CD8-positive, alpha-beta memory T cell (primary cell): ENCODE measurements around the gene CADM2. TPM values are rescaled to one million over a fixed set of nuclear protein-coding genes. Genes with fewer than 3 reads are reported as not detected.

ENCODE experiments used
- CTCF ChIA-PET: fragments of 350-600 bp; sonication (Branson Sonifier 250); formaldehyde crosslinking; loops from one replicate; lab custom pipeline; 2021; ENCODE audit warnings: antibody characterized with exemption; lab: Charles Lee
- POLR2A ChIA-PET: fragments of 350-600 bp; sonication (Branson Sonifier 250); formaldehyde crosslinking; loops from one replicate; lab custom pipeline; 2021; ENCODE audit warnings: antibody characterized with exemption; lab: Charles Lee
- DNase-seq, 5 donors: peaks; one replicate each; pipeline versions ENCODE4 v3.0.0 to v3.0.0-alpha.2; 2020 to 2022; ENCODE audit warnings: mixed read lengths in 1 of 5
- H3K27ac ChIP-seq: one replicate; pipeline ENCODE4 v1.7.0; 2013; ENCODE audit warnings: low read depth, mild to moderate bottlenecking, low read length, moderate library complexity
- H3K27me3 ChIP-seq: 2 replicates; pipeline ENCODE4 v1.7.0; 2013; ENCODE audit warnings: low read length, mild to moderate bottlenecking; ENCODE audit not compliant: insufficient read depth, poor library complexity, severe bottlenecking
- H3K36me3 ChIP-seq: 2 replicates; pipeline ENCODE4 v1.7.0; 2013; ENCODE audit warnings: mild to moderate bottlenecking, low read length, moderate library complexity; ENCODE audit not compliant: insufficient read depth
- H3K4me1 ChIP-seq: 2 replicates; pipeline ENCODE4 v1.7.0; 2013; ENCODE audit warnings: mild to moderate bottlenecking, low read length, moderate library complexity; ENCODE audit not compliant: insufficient read depth
- H3K4me3 ChIP-seq: 2 replicates; pipeline ENCODE4 v1.7.0; 2013; ENCODE audit warnings: mild to moderate bottlenecking, low read length
- H3K9me3 ChIP-seq: 2 replicates; pipeline ENCODE4 v1.7.0; 2013; ENCODE audit warnings: mild to moderate bottlenecking, low read length
- H3K27ac Mint-ChIP-seq, 8 donors: one replicate each; pipeline ENCODE4 v1.8.0; 2020 to 2021; ENCODE audit warnings: mixed read lengths in 8 of 8, mild to moderate bottlenecking in 6 of 8, inconsistent platforms in 3 of 8, moderate library complexity in 3 of 8
- H3K27me3 Mint-ChIP-seq, 2 donors: one replicate each; pipeline ENCODE4 v1.8.0; 2020 to 2021; ENCODE audit warnings: mixed read lengths in 2 of 2, mild to moderate bottlenecking in 1 of 2, moderate library complexity in 1 of 2
- H3K36me3 Mint-ChIP-seq, 3 donors: one replicate each; pipeline ENCODE4 v1.8.0; 2020 to 2021; ENCODE audit warnings: mixed read lengths in 3 of 3, inconsistent platforms in 1 of 3, mild to moderate bottlenecking in 1 of 3
- H3K4me1 Mint-ChIP-seq, 3 donors: one replicate each; pipeline ENCODE4 v1.8.0; 2020 to 2021; ENCODE audit warnings: mixed read lengths in 3 of 3, inconsistent platforms in 1 of 3, mild to moderate bottlenecking in 1 of 3
- H3K4me3 Mint-ChIP-seq, 7 donors: one replicate each; pipeline ENCODE4 v1.8.0; 2020 to 2021; ENCODE audit warnings: mixed read lengths in 7 of 7, mild to moderate bottlenecking in 6 of 7, moderate library complexity in 4 of 7, inconsistent platforms in 2 of 7
- H3K9me3 Mint-ChIP-seq, 5 donors: one replicate each; pipeline ENCODE4 v1.8.0; 2020 to 2022; ENCODE audit warnings: mixed read lengths in 5 of 5, mild to moderate bottlenecking in 3 of 5, moderate library complexity in 2 of 5, inconsistent platforms in 1 of 5
- polyA plus RNA-seq: library from polyadenylated mRNA; unstranded; fragments of 300-500 nt; fragmentation: Illumina TruSeq; gene quantifications from one replicate; pipeline ENCODE4 v1.2.3, GENCODE V29; 2021
- total RNA-seq, 2 experiments: library from RNA; stranded (reverse); gene quantifications; one replicate each; pipeline ENCODE4 v1.2.3, GENCODE V29; 2021

Gene CADM2
- total and polyA plus RNA-seq, 3 experiments from 2014 or later, result 0.22 to 0.27 TPM; not detected in 1

DNA sequence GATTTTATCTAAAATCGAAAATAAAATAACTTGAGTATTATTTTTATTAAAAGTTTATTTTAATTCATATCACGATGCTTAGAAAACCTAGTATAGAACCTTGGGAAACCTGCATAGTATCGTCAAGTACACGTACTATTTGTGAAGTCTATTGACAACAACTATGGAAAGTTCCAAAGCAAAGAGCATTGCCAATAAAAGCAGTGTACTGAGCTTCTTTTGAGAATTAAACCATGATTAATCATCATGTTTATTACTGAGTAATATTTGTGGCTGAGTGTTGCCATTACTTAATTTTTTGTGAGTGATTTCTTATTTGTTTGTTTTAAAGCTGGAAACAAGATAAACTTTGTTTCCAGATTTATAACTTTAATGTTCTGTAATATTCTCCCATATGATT is 674.1 kb downstream of the CADM2 start:
- Histone ChIP-seq H3K36me3 (no peaks in the 10 kb centered on the region), H3K27ac (no peak overlapping the region), H3K27me3 (no peaks in the 10 kb centered on the region), H3K4me1 (no peaks in the 10 kb centered on the region), H3K9me3 (no peaks in the 10 kb centered on the region), H3K4me3 (no peak overlapping the region)
- Mint-ChIP-seq H3K27ac (no peak overlapping the region), H3K4me3 (no peak overlapping the region), H3K4me1 (no peaks in the 10 kb centered on the region), H3K9me3 (peaks cover 4 to 21% (median 6%) of the 10 kb centered on the region in 5 donors), H3K27me3 (no peaks in the 10 kb centered on the region), H3K36me3 (peaks cover 0 to 2% (median 0%) of the 10 kb centered on the region in 3 donors)
- CTCF ChIA-PET, result no interaction called here
- no peak for DNase-seq
- POLR2A ChIA-PET, result no interaction called here

GRCh38 chr3:85652360-85652759 is 693.6 kb downstream of the CADM2 start:
- no peak for DNase-seq
- Mint-ChIP-seq H3K27ac (no peak overlapping the region), H3K9me3 (peaks cover 5 to 27% (median 9%) of the 10 kb centered on the region in 5 donors), H3K27me3 (no peaks in the 10 kb centered on the region), H3K36me3 (no peaks in the 10 kb centered on the region), H3K4me1 (no peaks in the 10 kb centered on the region), H3K4me3 (no peak overlapping the region)
- Histone ChIP-seq H3K27ac (no peak overlapping the region), H3K9me3 (no peaks in the 10 kb centered on the region), H3K36me3 (no peaks in the 10 kb centered on the region), H3K4me1 (no peaks in the 10 kb centered on the region), H3K4me3 (no peak overlapping the region), H3K27me3 (no peaks in the 10 kb centered on the region)
- POLR2A ChIA-PET, result no interaction called here
- CTCF ChIA-PET, result no interaction called here

GRCh38 chr3:85660451-85660850 is 701.7 kb downstream of the CADM2 start:
- H3K27me3 ChIP-seq, result no peaks in the 10 kb centered on the region
- ChIA-PET CTCF (interaction anchor here (1.5 kb wide), 1 partner anchor 13 kb away, joined by 5 read pairs; no protein-coding TSS in a partner anchor), POLR2A (no interaction called here)
- no peaks in the 10 kb centered on the region for H3K36me3 ChIP-seq
- no peaks in the 10 kb centered on the region for H3K36me3 Mint-ChIP-seq
- H3K27ac Mint-ChIP-seq, result no peak overlapping the region
- H3K4me3 Mint-ChIP-seq, result no peak overlapping the region
- H3K27ac ChIP-seq, result no peak overlapping the region
- DNase-seq, result no peak
- no peaks in the 10 kb centered on the region for H3K4me1 ChIP-seq
- H3K9me3 ChIP-seq, result no peaks in the 10 kb centered on the region
- no peak overlapping the region for H3K4me3 ChIP-seq
- H3K4me1 Mint-ChIP-seq, result no peaks in the 10 kb centered on the region
- peaks cover 0 to 24% (median 3%) of the 10 kb centered on the region in 5 donors for H3K9me3 Mint-ChIP-seq
- H3K27me3 Mint-ChIP-seq, result no peaks in the 10 kb centered on the region

GRCh38 chr3:85662462-85662861 is 703.7 kb downstream of the CADM2 start:
- H3K4me1 ChIP-seq, result no peaks in the 10 kb centered on the region
- Mint-ChIP-seq H3K4me3 (no peak overlapping the region), H3K27me3 (no peaks in the 10 kb centered on the region), H3K9me3 (peaks cover 2 to 18% (median 3%) of the 10 kb centered on the region in 5 donors), H3K4me1 (no peaks in the 10 kb centered on the region), H3K27ac (no peak overlapping the region), H3K36me3 (no peaks in the 10 kb centered on the region)
- H3K36me3 ChIP-seq, result no peaks in the 10 kb centered on the region
- no peaks in the 10 kb centered on the region for H3K9me3 ChIP-seq
- H3K4me3 ChIP-seq, result no peak overlapping the region
- H3K27ac ChIP-seq, result no peak overlapping the region
- ChIA-PET POLR2A (no interaction called here), CTCF (no interaction called here)
- no peak for DNase-seq
- no peaks in the 10 kb centered on the region for H3K27me3 ChIP-seq

- Histone ChIP-seq H3K36me3 (no peaks in the 10 kb centered on the region), H3K9me3 (no peaks in the 10 kb centered on the region), H3K27me3 (no peaks in the 10 kb centered on the region), H3K27ac (no peak overlapping the region), H3K4me3 (no peak overlapping the region), H3K4me1 (no peaks in the 10 kb centered on the region)
- no peak overlapping the region for H3K27ac Mint-ChIP-seq
- H3K27me3 Mint-ChIP-seq, result no peaks in the 10 kb centered on the region
- no peaks in the 10 kb centered on the region for H3K36me3 Mint-ChIP-seq
- no peaks in the 10 kb centered on the region for H3K4me1 Mint-ChIP-seq
- no peak overlapping the region for H3K4me3 Mint-ChIP-seq
- ChIA-PET CTCF (no interaction called here), POLR2A (no interaction called here)
- H3K9me3 Mint-ChIP-seq, result peaks cover 3 to 26% (median 13%) of the 10 kb centered on the region in 5 donors
- DNase-seq, result no peak
Measured at GRCh38 chr3:85667744-85668143, 709.0 kb downstream of the CADM2 start.

DNA sequence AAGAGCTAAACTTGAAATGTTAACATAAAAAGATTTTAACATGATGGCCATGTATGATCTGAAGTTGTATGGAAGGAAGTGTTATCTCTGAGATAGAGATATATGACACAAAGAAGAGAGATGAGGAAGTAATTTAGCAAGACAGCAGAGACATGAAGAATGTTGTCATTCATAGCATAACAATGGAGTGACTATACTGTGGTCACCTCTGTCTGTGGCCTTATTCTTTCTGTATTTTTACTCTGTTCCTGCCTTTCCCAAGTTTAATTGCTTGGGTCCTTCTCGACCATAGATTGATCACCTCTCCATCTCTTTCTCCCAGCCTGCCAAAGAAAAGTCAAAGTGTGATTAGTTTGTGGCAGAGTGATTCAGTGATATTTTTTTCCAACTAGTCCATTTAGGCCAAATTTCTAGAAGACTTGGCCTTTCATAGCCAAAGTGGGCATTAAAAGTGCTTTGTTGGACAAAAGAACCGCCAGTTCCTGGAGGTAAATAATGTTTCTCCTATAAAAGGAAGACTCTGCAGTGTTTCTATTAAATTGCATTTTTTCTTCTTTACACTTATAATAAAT is 711.9 kb downstream of the CADM2 start:
- H3K27me3 Mint-ChIP-seq, result no peaks in the 10 kb centered on the region
- H3K27me3 ChIP-seq, result no peaks in the 10 kb centered on the region
- H3K9me3 ChIP-seq, result no peaks in the 10 kb centered on the region
- no peaks in the 10 kb centered on the region for H3K4me1 ChIP-seq
- no peak for DNase-seq
- no peak overlapping the region for H3K4me3 Mint-ChIP-seq
- no peaks in the 10 kb centered on the region for H3K4me1 Mint-ChIP-seq
- no peaks in the 10 kb centered on the region for H3K36me3 ChIP-seq
- ChIA-PET POLR2A (no interaction called here), CTCF (no interaction called here)
- H3K36me3 Mint-ChIP-seq, result no peaks in the 10 kb centered on the region
- H3K27ac Mint-ChIP-seq, result no peak overlapping the region
- H3K4me3 ChIP-seq, result no peak overlapping the region
- no peak overlapping the region for H3K27ac ChIP-seq
- H3K9me3 Mint-ChIP-seq, result peaks cover 2 to 39% (median 16%) of the 10 kb centered on the region in 5 donors

GRCh38 chr3:85672761-85673160 is 714.0 kb downstream of the CADM2 start:
- Mint-ChIP-seq H3K9me3 (peaks cover 0 to 38% (median 16%) of the 10 kb centered on the region in 5 donors), H3K27me3 (no peaks in the 10 kb centered on the region), H3K27ac (no peak overlapping the region), H3K4me3 (no peak overlapping the region), H3K4me1 (no peaks in the 10 kb centered on the region), H3K36me3 (no peaks in the 10 kb centered on the region)
- H3K27me3 ChIP-seq, result no peaks in the 10 kb centered on the region
- no peaks in the 10 kb centered on the region for H3K4me1 ChIP-seq
- POLR2A ChIA-PET, result no interaction called here
- CTCF ChIA-PET, result interaction anchor here (1.2 kb wide), 1 partner anchor 12 kb away, joined by 5 read pairs; no protein-coding TSS in a partner anchor
- no peak overlapping the region for H3K4me3 ChIP-seq
- no peaks in the 10 kb centered on the region for H3K9me3 ChIP-seq
- no peak overlapping the region for H3K27ac ChIP-seq
- DNase-seq, result no peak
- no peaks in the 10 kb centered on the region for H3K36me3 ChIP-seq

GRCh38 chr3:85678713-85679112 is 719.9 kb downstream of the CADM2 start:
- Mint-ChIP-seq H3K36me3 (no peaks in the 10 kb centered on the region), H3K27ac (no peak overlapping the region), H3K4me3 (no peak overlapping the region), H3K4me1 (no peaks in the 10 kb centered on the region), H3K27me3 (no peaks in the 10 kb centered on the region), H3K9me3 (peaks cover 0 to 14% (median 3%) of the 10 kb centered on the region in 5 donors)
- Histone ChIP-seq H3K4me1 (no peaks in the 10 kb centered on the region), H3K27me3 (no peaks in the 10 kb centered on the region), H3K4me3 (no peak overlapping the region), H3K36me3 (no peaks in the 10 kb centered on the region), H3K27ac (no peak overlapping the region), H3K9me3 (no peaks in the 10 kb centered on the region)
- ChIA-PET POLR2A (no interaction called here), CTCF (no interaction called here)
- no peak for DNase-seq
